ENCODE results near the gene APCDD1L.

DNA sequence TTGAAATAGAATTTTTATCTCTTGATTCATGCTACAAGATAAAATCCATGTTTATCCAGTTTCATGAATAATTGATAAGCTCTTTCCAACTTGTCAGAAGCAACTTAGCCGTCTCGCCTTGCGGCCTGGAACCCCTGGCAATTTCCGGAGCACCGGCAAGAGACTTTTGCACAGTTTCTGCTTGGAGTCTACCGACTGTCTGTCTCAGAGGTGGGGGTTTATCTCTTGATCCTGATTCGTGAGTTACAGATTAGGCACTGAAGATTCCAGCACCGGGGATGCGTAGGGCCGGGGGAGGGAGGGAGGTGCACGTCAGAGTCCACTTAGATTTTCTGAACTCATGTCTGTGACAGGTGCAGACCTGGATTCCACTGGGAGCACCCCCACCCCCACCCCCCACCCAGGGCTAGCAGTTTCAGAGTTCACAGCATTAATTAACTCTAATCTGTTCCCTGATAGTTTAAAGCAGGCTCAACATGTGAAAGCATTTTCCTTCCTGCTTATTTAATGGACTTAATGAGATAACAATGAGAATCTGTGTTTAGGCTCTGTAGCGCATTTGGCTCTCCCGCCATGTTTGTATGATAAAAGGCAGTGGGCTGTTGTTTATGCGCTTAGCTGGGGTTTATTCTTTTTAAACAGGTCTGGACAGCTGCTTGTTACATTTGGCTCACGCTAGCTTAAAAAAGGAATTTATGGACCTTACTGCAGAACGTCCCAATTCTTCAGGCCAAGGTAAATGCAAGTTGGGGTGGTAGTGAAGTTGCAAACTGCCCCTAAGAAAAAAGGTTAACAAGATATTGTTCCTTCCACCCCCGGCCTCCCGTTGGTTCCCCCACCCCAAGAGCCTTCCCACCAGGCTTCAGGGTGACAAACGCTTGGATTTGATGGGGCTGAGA lies 8.1 kb upstream of the APCDD1L start:
- TF ChIP-seq CTCF (IDR thresholded peaks at IDR 0.05; ENCODE audit: low read depth, low read length, missing input control) = no peak
- no peak for TF ChIP-seq JUND (IDR thresholded peaks at IDR 0.05)
- TF ChIP-seq REST (IDR thresholded peaks at IDR 0.05) = no peak
- no peak for TF ChIP-seq HNF4A (conservative IDR thresholded peaks at IDR 0.05)
- TF ChIP-seq TAF1 (conservative IDR thresholded peaks at IDR 0.05) = no peak
- TF ChIP-seq, protein P1, sequence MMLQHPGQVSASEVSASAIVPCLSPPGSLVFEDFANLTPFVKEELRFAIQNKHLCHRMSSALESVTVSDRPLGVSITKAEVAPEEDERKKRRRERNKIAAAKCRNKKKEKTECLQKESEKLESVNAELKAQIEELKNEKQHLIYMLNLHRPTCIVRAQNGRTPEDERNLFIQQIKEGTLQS (IDR thresholded peaks at IDR 0.05) = no peak
- no peak for TF ChIP-seq SP1 (IDR thresholded peaks at IDR 0.05)
- no peak for TF ChIP-seq MAX (IDR thresholded peaks at IDR 0.05)
